A549 treated with CORT108297 at 1 μM for 4 hours (cell line): Measurements from ENCODE around the gene PSG11. TPM values are rescaled to one million over a fixed set of nuclear protein-coding genes. Genes with fewer than 3 reads are reported as not detected.

Experiments
- total RNA-seq: library from RNA; stranded (reverse); fragments of 200-300 nt; extraction: Qiagen RNA extraction; gene quantifications from 5 replicates; pipeline ENCODE4 v1.2.3, GENCODE V29; 2022

PSG11 gene
- not detected in 5 replicates for total RNA-seq

DNA sequence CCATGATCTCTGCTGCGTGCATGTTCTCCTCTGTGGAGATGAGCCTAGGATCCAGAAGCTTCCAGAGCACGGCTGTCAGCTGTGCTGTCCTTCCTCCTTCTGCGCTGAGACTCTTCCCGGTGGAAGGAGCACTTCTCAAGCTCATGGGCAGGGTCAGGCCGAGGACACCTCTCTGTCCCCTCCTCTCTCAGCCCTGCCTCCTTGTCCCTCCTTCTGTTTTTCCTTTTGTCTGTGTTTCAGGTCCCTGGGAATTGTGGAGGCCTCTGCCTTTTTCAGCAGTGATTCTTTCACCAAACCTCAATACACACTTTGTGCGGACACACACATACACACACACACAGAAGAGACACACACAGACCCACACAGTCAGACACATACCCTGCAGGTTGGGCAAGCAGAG lies at the start of gene PSG11:
TSS of gene PSG11 (minus strand) at position 101 of the 400 bp plus-strand sequence. CDS start at position 4, 97 bp downstream.

Other genes with a start within 250 kb of the PSG11 start
- 0.14 to 0.32 TPM (median 0.27 TPM) in 5 replicates for gene PSG1, start 146.8 kb downstream of the PSG11 start, total RNA-seq
- not detected in 5 replicates for gene PSG6, start 108.6 kb downstream of the PSG11 start, total RNA-seq
- gene PSG7, start 89.3 kb downstream of the PSG11 start, total RNA-seq: 0.04 to 0.07 TPM (median 0.05 TPM) in 3 of 5 replicates, not detected in the others
- gene PSG2, start 56.2 kb upstream of the PSG11 start, total RNA-seq: 0.05 TPM in 1 of 5 replicates, not detected in the others
- 0.54 to 0.79 TPM (median 0.58 TPM) in 5 replicates for gene PSG5, start 160.1 kb upstream of the PSG11 start, total RNA-seq
- gene PSG4, start 179.2 kb upstream of the PSG11 start, total RNA-seq: 0.60 to 1.1 TPM (median 0.82 TPM) in 5 replicates
- gene PSG9, start 243.1 kb upstream of the PSG11 start, total RNA-seq: 0.05 to 0.16 TPM (median 0.12 TPM) in 5 replicates